GM18873 (cell line): ENCODE data around the gene ARL15.

Experiments used
- ATAC-seq: cut with Tn5 transposase; IDR thresholded peaks from one replicate; pipeline ENCODE4 v1.9.1; 2021; ENCODE audit warnings: mild to moderate bottlenecking, moderate library complexity, moderate number of reproducible peaks; ENCODE audit not compliant: unreplicated experiment, low FRiP score

ARL15 gene

GRCh38 chr5:54113060-54113459, 197.3 kb downstream of the ARL15 start:
- ATAC-seq: no peak

GRCh38 chr5:54109626-54110330, 200.6 kb downstream of the ARL15 start:
- no peak for ATAC-seq

GRCh38 chr5:54108136-54108535, 202.2 kb downstream of the ARL15 start:
- no peak for ATAC-seq

- ATAC-seq: no peak
These were observed 206.5 kb downstream of the ARL15 start for GRCh38 chr5:54103871-54104270.

- ATAC-seq: no peak
These were observed 212.1 kb downstream of the ARL15 start for GRCh38 chr5:54098267-54098666.

GRCh38 chr5:54095969-54096368, 214.4 kb downstream of the ARL15 start:
- no peak for ATAC-seq

GRCh38 chr5:54094706-54095105, 215.7 kb downstream of the ARL15 start:
- no peak for ATAC-seq

GRCh38 chr5:54093861-54094260, 216.5 kb downstream of the ARL15 start:
- ATAC-seq: no peak

- no peak for ATAC-seq
These were observed 217.3 kb downstream of the ARL15 start for GRCh38 chr5:54093081-54093492.

- ATAC-seq: no peak
These were observed 218.9 kb downstream of the ARL15 start for GRCh38 chr5:54091307-54092130.

GRCh38 chr5:54090495-54091120, 219.8 kb downstream of the ARL15 start:
- ATAC-seq: no peak

GRCh38 chr5:54088081-54088480, 222.3 kb downstream of the ARL15 start:
- no peak for ATAC-seq

- no peak for ATAC-seq
These were observed 222.9 kb downstream of the ARL15 start for GRCh38 chr5:54087436-54087835.

- ATAC-seq: no peak
These were observed 224.2 kb downstream of the ARL15 start for GRCh38 chr5:54086191-54086590.

GRCh38 chr5:54084696-54085095, 225.7 kb downstream of the ARL15 start:
- ATAC-seq: no peak

GRCh38 chr5:54083851-54084250, 226.5 kb downstream of the ARL15 start:
- no peak for ATAC-seq

- no peak for ATAC-seq
These were observed 227.1 kb downstream of the ARL15 start for GRCh38 chr5:54083245-54083644.

- no peak for ATAC-seq
These were observed 229.0 kb downstream of the ARL15 start for GRCh38 chr5:54081415-54081814.

- no peak for ATAC-seq
These were observed 229.5 kb downstream of the ARL15 start for GRCh38 chr5:54080831-54081230.

GRCh38 chr5:54073735-54074134, 236.6 kb downstream of the ARL15 start:
- no peak for ATAC-seq

GRCh38 chr5:54073131-54073530, 237.2 kb downstream of the ARL15 start:
- ATAC-seq: no peak
